HepG2 (cell line): ENCODE data around the gene FGF19. TPM values are rescaled to one million over a fixed set of nuclear protein-coding genes. Genes with fewer than 3 reads are reported as not detected.

ENCODE experiments used
- DMAP1 ChIP-seq: IDR thresholded peaks from 2 replicates; pipeline ENCODE4 v1.6.1; 2016
- EED ChIP-seq: sonication (generic); formaldehyde crosslinking; IDR thresholded peaks from 2 replicates; pipeline ENCODE4 v1.5.0; 2020; ENCODE audit warnings: mild to moderate bottlenecking, missing genetic modification reagents
- GFI1 ChIP-seq: sonication (generic); formaldehyde crosslinking; IDR thresholded peaks from 2 replicates; pipeline ENCODE4 v1.5.0; 2020; ENCODE audit warnings: missing genetic modification reagents, mild to moderate bottlenecking, borderline replicate concordance
- NFATC3 ChIP-seq: sonication (generic); formaldehyde crosslinking; IDR thresholded peaks from 2 replicates; pipeline ENCODE4 v1.5.1; 2020; ENCODE audit warnings: mild to moderate bottlenecking, missing genetic modification reagents
- SKI ChIP-seq: fragments of 450-650 bp; IDR thresholded peaks from one replicate; pipeline ENCODE4 v1.6.1; 2018; ENCODE audit warnings: mild to moderate bottlenecking; ENCODE audit not compliant: partially characterized antibody
- ZNF260 ChIP-seq: sonication (generic); formaldehyde crosslinking; IDR thresholded peaks from 2 replicates; pipeline ENCODE4 v1.4.0; 2020; ENCODE audit warnings: missing genetic modification reagents, low read depth, mild to moderate bottlenecking, borderline replicate concordance
- ZNF33B ChIP-seq: sonication (generic); formaldehyde crosslinking; IDR thresholded peaks from 2 replicates; pipeline ENCODE4 v1.5.1; 2020; ENCODE audit warnings: mild to moderate bottlenecking, missing genetic modification reagents
- ZNF543 ChIP-seq: sonication (generic); formaldehyde crosslinking; IDR thresholded peaks from 2 replicates; pipeline ENCODE4 v1.4.0; 2020; ENCODE audit warnings: mild to moderate bottlenecking, missing genetic modification reagents
- ZSCAN31 ChIP-seq: sonication (generic); formaldehyde crosslinking; IDR thresholded peaks from 2 replicates; pipeline ENCODE4 v1.5.0; 2020; ENCODE audit warnings: low read depth, mild to moderate bottlenecking, missing genetic modification reagents
- polyA plus RNA-seq, 8 experiments: library from polyadenylated mRNA; depleted of rRNA in 3 of 8; stranded (reverse) in 7 of 8; unstranded in 1 of 8; fragments of >200 nt; fragmentation: Illumina TruSeq in 4 of 8; extraction: Trizol in 4 of 8; gene quantifications; 2 replicates each; pipeline versions ENCODE4 v1.2.1 to v1.2.3, GENCODE V29; 2011 to 2016; ENCODE audit warnings: low read depth in 4 of 8, missing spikeins in 1 of 8, mixed read lengths in 1 of 8; ENCODE audit not compliant: insufficient read depth in 1 of 8
- total RNA-seq, 5 experiments: library from RNA; depleted of rRNA; stranded (reverse); fragments of >200 nt; fragmentation: Illumina TruSeq; extraction: Trizol; gene quantifications; 2 replicates each; pipeline ENCODE4 v1.2.3, GENCODE V29; 2016; ENCODE audit warnings: low read depth in 1 of 5
- TF ChIP-seq, protein P1 (sequence below), 2 experiments: sonication (generic) in 1 of 2; formaldehyde crosslinking in 1 of 2; IDR thresholded peaks; 2 replicates each; pipeline versions ENCODE4 v1.4.0 to v1.6.1; 2016 to 2020; ENCODE audit warnings: borderline replicate concordance in 1 of 2, low read depth in 1 of 2, mild to moderate bottlenecking in 1 of 2, missing genetic modification reagents in 1 of 2
- TF ChIP-seq, protein P2 (sequence below): sonication (generic); formaldehyde crosslinking; IDR thresholded peaks from 2 replicates; pipeline ENCODE4 v1.5.1; 2020; ENCODE audit warnings: mild to moderate bottlenecking, missing genetic modification reagents, borderline replicate concordance
- TF ChIP-seq, protein P3 (sequence below): sonication (generic); formaldehyde crosslinking; IDR thresholded peaks from 2 replicates; pipeline ENCODE4 v1.8.1; 2023; ENCODE audit warnings: mild to moderate bottlenecking, missing genetic modification reagents
- TF ChIP-seq, protein P4 (sequence below): sonication (generic); formaldehyde crosslinking; IDR thresholded peaks from 2 replicates; pipeline ENCODE4 v1.4.0; 2020; ENCODE audit warnings: mild to moderate bottlenecking, missing genetic modification reagents
- TF ChIP-seq, protein P5 (sequence below), 2 experiments: sonication (generic) in 1 of 2; formaldehyde crosslinking in 1 of 2; IDR thresholded peaks; 2 replicates each; pipeline versions ENCODE4 v1.4.0 to v1.6.1; 2018 to 2020; ENCODE audit warnings: missing genetic modification reagents in 2 of 2, borderline replicate concordance in 1 of 2, low read depth in 1 of 2, mild to moderate bottlenecking in 1 of 2, missing biosample characterization in 1 of 2
- TF ChIP-seq, protein P6 (sequence below): IDR thresholded peaks from 2 replicates; pipeline ENCODE4 v1.6.1; 2016

FGF19 gene
- total and polyA plus RNA-seq, 2 of the 13 experiments (the other 11 are each of a cell fraction or from before 2014, with no cell fraction given), result 0.07 TPM; not detected in 1

DNA sequence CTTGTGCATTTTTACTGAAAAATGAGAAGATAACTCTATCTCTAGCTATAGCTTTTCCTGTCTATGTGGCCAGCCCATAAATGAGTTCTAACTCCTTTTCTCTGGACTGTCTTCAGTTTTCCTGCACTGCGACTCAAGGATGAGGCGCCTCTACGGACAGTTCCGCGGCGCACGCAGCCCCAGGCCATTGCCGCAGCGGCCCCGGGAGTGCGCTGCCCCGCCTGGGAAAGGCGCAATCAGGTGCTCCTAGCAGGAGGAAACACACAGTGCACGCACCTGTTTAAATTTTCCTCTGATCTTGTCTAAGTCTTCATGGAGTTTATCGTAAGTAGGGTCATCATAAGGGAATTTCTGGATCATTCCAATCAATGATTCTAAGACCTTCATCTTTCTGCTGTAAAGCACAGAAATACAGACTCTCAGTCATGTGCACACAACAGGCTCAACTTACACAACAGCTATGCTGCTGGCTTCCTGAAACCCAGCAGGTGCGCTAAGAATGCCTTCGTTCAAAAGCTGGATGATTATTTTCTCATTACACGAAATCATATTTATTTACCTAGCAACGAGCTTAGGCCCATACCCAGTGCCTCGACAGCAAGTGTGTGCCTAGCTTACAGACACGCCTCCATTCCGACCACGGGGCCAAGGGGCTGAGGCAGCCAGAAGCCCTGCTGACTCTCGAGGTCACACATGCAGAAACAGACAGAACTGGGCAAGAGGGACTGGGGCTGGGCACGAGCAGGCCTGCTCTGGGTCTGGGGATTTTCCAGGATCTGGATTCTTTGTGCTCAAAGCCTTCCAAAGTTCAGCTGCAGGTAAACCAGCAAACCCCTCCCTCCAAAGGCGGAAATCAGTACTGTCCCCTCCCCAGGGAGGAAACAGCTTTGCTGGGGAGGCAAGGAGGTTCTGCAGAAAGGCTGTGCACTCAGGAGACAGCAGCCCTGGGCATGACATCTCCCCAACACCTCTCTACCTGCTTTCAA, 35.9 kb downstream of the FGF19 start (continued):
- TF ChIP-seq, protein P1, sequence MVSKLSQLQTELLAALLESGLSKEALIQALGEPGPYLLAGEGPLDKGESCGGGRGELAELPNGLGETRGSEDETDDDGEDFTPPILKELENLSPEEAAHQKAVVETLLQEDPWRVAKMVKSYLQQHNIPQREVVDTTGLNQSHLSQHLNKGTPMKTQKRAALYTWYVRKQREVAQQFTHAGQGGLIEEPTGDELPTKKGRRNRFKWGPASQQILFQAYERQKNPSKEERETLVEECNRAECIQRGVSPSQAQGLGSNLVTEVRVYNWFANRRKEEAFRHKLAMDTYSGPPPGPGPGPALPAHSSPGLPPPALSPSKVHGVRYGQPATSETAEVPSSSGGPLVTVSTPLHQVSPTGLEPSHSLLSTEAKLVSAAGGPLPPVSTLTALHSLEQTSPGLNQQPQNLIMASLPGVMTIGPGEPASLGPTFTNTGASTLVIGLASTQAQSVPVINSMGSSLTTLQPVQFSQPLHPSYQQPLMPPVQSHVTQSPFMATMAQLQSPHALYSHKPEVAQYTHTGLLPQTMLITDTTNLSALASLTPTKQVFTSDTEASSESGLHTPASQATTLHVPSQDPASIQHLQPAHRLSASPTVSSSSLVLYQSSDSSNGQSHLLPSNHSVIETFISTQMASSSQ (IDR thresholded peaks at IDR 0.05; ENCODE audit: low read depth), result no peak
- TF ChIP-seq, protein P1 (CRISPR knock-in tag; IDR thresholded peaks at IDR 0.05; ENCODE audit: borderline replicate concordance), result peak; percentile 64; the same call in 1 of the 2 replicates
- TF ChIP-seq GFI1, result peak; percentile 76; the same call in 1 of the 2 replicates
- TF ChIP-seq ZNF543 (CRISPR knock-in tag), result no peak
- TF ChIP-seq ZSCAN31 (CRISPR knock-in tag), result peak; percentile 94
- TF ChIP-seq EED (CRISPR knock-in tag), result 0 out of 2 replicates have a peak, but pooled peaks have one; percentile 18
- no peak for TF ChIP-seq ZNF33B (CRISPR knock-in tag)
- peak; percentile 76; the same call in 1 of the 2 replicates for TF ChIP-seq DMAP1 (CRISPR knock-in tag)
- TF ChIP-seq, protein P2, sequence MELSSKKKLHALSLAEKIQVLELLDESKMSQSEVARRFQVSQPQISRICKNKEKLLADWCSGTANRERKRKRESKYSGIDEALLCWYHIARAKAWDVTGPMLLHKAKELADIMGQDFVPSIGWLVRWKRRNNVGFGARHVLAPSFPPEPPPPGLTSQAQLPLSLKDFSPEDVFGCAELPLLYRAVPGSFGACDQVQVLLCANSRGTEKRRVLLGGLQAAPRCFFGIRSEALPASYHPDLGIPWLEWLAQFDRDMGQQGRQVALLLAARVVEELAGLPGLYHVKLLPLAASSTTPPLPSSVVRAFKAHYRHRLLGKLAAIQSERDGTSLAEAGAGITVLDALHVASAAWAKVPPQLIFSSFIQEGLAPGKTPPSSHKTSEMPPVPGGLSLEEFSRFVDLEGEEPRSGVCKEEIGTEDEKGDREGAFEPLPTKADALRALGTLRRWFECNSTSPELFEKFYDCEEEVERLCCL (CRISPR knock-in tag), result no peak
- no peak for TF ChIP-seq NFATC3
- TF ChIP-seq ZNF260 (CRISPR knock-in tag), result no peak
- TF ChIP-seq, protein P3, sequence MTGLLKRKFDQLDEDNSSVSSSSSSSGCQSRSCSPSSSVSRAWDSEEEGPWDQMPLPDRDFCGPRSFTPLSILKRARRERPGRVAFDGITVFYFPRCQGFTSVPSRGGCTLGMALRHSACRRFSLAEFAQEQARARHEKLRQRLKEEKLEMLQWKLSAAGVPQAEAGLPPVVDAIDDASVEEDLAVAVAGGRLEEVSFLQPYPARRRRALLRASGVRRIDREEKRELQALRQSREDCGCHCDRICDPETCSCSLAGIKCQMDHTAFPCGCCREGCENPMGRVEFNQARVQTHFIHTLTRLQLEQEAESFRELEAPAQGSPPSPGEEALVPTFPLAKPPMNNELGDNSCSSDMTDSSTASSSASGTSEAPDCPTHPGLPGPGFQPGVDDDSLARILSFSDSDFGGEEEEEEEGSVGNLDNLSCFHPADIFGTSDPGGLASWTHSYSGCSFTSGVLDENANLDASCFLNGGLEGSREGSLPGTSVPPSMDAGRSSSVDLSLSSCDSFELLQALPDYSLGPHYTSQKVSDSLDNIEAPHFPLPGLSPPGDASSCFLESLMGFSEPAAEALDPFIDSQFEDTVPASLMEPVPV (CRISPR knock-in tag), result peak; percentile 57; the same call in 1 of the 2 replicates
- TF ChIP-seq, protein P4, sequence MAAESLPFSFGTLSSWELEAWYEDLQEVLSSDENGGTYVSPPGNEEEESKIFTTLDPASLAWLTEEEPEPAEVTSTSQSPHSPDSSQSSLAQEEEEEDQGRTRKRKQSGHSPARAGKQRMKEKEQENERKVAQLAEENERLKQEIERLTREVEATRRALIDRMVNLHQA (CRISPR knock-in tag), result no peak
- TF ChIP-seq, protein P5, sequence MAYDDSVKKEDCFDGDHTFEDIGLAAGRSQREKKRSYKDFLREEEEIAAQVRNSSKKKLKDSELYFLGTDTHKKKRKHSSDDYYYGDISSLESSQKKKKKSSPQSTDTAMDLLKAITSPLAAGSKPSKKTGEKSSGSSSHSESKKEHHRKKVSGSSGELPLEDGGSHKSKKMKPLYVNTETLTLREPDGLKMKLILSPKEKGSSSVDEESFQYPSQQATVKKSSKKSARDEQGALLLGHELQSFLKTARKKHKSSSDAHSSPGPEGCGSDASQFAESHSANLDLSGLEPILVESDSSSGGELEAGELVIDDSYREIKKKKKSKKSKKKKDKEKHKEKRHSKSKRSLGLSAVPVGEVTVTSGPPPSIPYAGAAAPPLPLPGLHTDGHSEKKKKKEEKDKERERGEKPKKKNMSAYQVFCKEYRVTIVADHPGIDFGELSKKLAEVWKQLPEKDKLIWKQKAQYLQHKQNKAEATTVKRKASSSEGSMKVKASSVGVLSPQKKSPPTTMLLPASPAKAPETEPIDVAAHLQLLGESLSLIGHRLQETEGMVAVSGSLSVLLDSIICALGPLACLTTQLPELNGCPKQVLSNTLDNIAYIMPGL (CRISPR knock-in tag; IDR thresholded peaks at IDR 0.05; ENCODE audit: borderline replicate concordance in 1 of 2, low read depth in 1 of 2), result peak; percentile 23 to 51; a peak in 1 of 4 replicates
- TF ChIP-seq, protein P6, sequence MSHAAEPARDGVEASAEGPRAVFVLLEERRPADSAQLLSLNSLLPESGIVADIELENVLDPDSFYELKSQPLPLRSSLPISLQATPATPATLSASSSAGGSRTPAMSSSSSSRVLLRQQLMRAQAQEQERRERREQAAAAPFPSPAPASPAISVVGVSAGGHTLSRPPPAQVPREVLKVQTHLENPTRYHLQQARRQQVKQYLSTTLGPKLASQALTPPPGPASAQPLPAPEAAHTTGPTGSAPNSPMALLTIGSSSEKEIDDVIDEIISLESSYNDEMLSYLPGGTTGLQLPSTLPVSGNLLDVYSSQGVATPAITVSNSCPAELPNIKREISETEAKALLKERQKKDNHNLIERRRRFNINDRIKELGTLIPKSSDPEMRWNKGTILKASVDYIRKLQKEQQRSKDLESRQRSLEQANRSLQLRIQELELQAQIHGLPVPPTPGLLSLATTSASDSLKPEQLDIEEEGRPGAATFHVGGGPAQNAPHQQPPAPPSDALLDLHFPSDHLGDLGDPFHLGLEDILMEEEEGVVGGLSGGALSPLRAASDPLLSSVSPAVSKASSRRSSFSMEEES (CRISPR knock-in tag), result peak; percentile 84
- TF ChIP-seq SKI, result peak; percentile 63
